ENCODE measurements around the gene OARD1.

The OARD1 gene

DNA sequence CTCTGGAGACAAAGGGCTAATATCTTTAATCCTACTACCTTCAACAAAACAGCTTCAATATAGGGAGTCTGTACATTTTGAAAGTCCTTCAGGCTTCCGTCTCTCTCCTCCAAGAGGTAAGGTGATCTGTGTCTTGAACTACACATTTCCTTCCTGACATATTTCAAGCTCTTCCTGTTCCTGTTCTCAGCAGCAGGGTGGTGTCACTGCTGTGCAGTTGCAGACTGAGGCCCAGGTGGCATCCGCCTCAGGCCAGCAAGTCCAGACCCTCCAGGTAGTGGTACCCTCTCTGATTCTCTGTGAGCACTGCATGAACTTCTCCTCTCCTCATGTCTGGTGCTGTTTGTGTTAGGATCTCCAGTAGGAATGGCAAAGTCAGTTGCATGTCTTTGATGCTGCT, 8.5 kb upstream of the OARD1 start:
- Histone ChIP-seq H3K9me3 (ENCODE audit: control insufficient read depth, insufficient read depth, low read depth, low read length) (no peaks in the 10 kb centered on the region), H3K4me3 (ENCODE audit: low read depth, low read length) (no peak overlapping the region), H3K36me3 (ENCODE audit: control insufficient read depth in 2 of 2, insufficient read depth in 1 of 2, low read length in 2 of 2) (peaks cover 38 to 64% of the 10 kb centered on the region in 2 experiments), H3K4me1 (ENCODE audit: control insufficient read depth, insufficient read depth, low read length) (no peaks in the 10 kb centered on the region), H3K27ac (ENCODE audit: extremely low read depth, low read depth, low read length) (no peak overlapping the region)
- POLR2A ChIA-PET = no interaction called here
- no peak for TF ChIP-seq ZNF146 (tag by site-specific recombination; IDR thresholded peaks at IDR 0.05)
- TF ChIP-seq, protein P1, sequence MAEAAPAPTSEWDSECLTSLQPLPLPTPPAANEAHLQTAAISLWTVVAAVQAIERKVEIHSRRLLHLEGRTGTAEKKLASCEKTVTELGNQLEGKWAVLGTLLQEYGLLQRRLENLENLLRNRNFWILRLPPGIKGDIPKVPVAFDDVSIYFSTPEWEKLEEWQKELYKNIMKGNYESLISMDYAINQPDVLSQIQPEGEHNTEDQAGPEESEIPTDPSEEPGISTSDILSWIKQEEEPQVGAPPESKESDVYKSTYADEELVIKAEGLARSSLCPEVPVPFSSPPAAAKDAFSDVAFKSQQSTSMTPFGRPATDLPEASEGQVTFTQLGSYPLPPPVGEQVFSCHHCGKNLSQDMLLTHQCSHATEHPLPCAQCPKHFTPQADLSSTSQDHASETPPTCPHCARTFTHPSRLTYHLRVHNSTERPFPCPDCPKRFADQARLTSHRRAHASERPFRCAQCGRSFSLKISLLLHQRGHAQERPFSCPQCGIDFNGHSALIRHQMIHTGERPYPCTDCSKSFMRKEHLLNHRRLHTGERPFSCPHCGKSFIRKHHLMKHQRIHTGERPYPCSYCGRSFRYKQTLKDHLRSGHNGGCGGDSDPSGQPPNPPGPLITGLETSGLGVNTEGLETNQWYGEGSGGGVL (tag by site-specific recombination; IDR thresholded peaks at IDR 0.05) = no peak
- TF ChIP-seq KLF16 (tag by site-specific recombination; IDR thresholded peaks at IDR 0.05) = no peak
- no peak for TF ChIP-seq ZNF791 (tag by site-specific recombination; IDR thresholded peaks at IDR 0.05)
- TF ChIP-seq SCRT2 (tag by site-specific recombination; IDR thresholded peaks at IDR 0.05) = no peak
- no peak for TF ChIP-seq ZNF571 (tag by site-specific recombination; IDR thresholded peaks at IDR 0.05)
- TF ChIP-seq, protein P2, sequence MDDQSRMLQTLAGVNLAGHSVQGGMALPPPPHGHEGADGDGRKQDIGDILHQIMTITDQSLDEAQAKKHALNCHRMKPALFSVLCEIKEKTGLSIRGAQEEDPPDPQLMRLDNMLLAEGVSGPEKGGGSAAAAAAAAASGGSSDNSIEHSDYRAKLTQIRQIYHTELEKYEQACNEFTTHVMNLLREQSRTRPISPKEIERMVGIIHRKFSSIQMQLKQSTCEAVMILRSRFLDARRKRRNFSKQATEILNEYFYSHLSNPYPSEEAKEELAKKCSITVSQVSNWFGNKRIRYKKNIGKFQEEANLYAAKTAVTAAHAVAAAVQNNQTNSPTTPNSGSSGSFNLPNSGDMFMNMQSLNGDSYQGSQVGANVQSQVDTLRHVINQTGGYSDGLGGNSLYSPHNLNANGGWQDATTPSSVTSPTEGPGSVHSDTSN (CRISPR knock-in tag; IDR thresholded peaks at IDR 0.05) = no peak
- no peak for TF ChIP-seq REST (tag by site-specific recombination; IDR thresholded peaks at IDR 0.05)
- no peak for TF ChIP-seq ZNF747 (tag by site-specific recombination; IDR thresholded peaks at IDR 0.05)
- CTCF ChIA-PET = interaction anchor here (1.6 kb wide), 1 partner anchor 13 kb away, joined by 4 read pairs; no protein-coding TSS in a partner anchor

- TF ChIP-seq ZNF792 (tag by site-specific recombination; IDR thresholded peaks at IDR 0.05) (no peak), ZNF704 (tag by site-specific recombination; IDR thresholded peaks at IDR 0.05) (no peak), HOXD13 (CRISPR knock-in tag; IDR thresholded peaks at IDR 0.05; ENCODE audit: borderline replicate concordance) (no peak), HOXC10 (CRISPR knock-in tag; IDR thresholded peaks at IDR 0.05) (no peak), ZNF76 (tag by site-specific recombination; IDR thresholded peaks at IDR 0.05; ENCODE audit: borderline replicate concordance, low read depth) (no peak), ZSCAN4 (tag by site-specific recombination; IDR thresholded peaks at IDR 0.05) (no peak), ZNF610 (tag by site-specific recombination; IDR thresholded peaks at IDR 0.05; ENCODE audit: borderline replicate concordance) (no peak)
- ChIA-PET POLR2A (interaction anchor here (0.7 kb wide), 1 partner anchor 12 kb away, joined by 3 read pairs; no protein-coding TSS in a partner anchor), CTCF (interaction anchor here (0.6 to 1.6 kb wide), 7 partner anchors 13 to 314 kb away, joined by 3 to 4 read pairs (median 3); no protein-coding TSS in a partner anchor)
- no peak overlapping the region for H3K27ac ChIP-seq (ENCODE audit: extremely low read depth, low read depth, low read length)
- 0 out of 2 replicates have a peak, but pooled peaks cover 2% of the 10 kb centered on the region for H3K4me1 ChIP-seq (ENCODE audit: control insufficient read depth, insufficient read depth, low read length)
- H3K36me3 ChIP-seq (ENCODE audit: control insufficient read depth in 2 of 2, insufficient read depth in 1 of 2, low read length in 2 of 2) = peaks cover 25 to 50% of the 10 kb centered on the region in 2 experiments
- no peaks in the 10 kb centered on the region for H3K9me3 ChIP-seq (ENCODE audit: control insufficient read depth, insufficient read depth, low read depth, low read length)
- H3K4me3 ChIP-seq (ENCODE audit: low read depth, low read length) = no peak overlapping the region
Measured at GRCh38 chr6:41079080-41079479, 6.9 kb upstream of the OARD1 start.

Measured in HEK293 (cell line).